Measurements from ENCODE around the gene GJB4. TPM values are rescaled to one million over a fixed set of nuclear protein-coding genes. Genes with fewer than 3 reads are reported as not detected.

Gene GJB4
- total RNA-seq, 2 experiments from 2014 or later = not detected

DNA sequence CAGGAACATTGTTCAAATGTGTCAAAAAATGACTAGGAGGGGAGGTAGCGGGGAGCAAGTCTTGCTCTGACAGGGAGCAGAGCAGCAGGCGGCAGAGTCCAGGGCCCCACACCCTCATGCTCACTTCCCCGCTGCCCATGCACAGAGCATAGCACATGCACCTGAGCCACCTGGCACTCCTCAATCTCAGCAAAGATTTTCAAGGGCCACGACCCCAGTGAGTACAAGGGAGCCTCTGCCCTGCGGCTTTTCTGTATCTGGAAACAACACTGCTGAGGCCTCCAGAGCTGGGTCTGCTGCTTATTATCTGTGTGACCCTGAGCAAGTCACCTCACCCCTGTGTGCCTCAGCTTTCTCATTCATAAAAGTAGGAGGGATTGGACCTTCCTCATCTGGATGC, 20.4 kb downstream of the GJB4 start:
- H3K27ac ChIP-seq (ENCODE audit: low read depth in 1 of 2, low read length in 2 of 2) = no peak overlapping the region
- Mint-ChIP-seq H3K4me3 (no peak overlapping the region), H3K27ac (no peak overlapping the region), H3K9me3 (no peaks in the 10 kb centered on the region), H3K4me1 (ENCODE audit: low read depth) (no peaks in the 10 kb centered on the region), H3K27me3 (peaks cover 61% of the 10 kb centered on the region), H3K36me3 (ENCODE audit: low read depth) (no peaks in the 10 kb centered on the region)
- CTCF ChIA-PET = no interaction called here
- H3K36me3 ChIP-seq (ENCODE audit: insufficient read depth, low read length) = no peaks in the 10 kb centered on the region
- no peak overlapping the region for H3K4me3 ChIP-seq (ENCODE audit: low read length)
- H3K27me3 ChIP-seq (ENCODE audit: control insufficient read depth in 1 of 2, insufficient read depth in 2 of 2, low read length in 2 of 2) = peaks cover 23 to 40% of the 10 kb centered on the region in 2 experiments
- intact Hi-C loops (cut with DNase I, micrococcal nuclease) = no loop called here
- POLR2A ChIA-PET = no interaction called here
- H3K4me1 ChIP-seq (ENCODE audit: insufficient read depth, low read length) = peaks cover 11% of the 10 kb centered on the region
- no peak for DNase-seq
- TF ChIP-seq, protein P1, sequence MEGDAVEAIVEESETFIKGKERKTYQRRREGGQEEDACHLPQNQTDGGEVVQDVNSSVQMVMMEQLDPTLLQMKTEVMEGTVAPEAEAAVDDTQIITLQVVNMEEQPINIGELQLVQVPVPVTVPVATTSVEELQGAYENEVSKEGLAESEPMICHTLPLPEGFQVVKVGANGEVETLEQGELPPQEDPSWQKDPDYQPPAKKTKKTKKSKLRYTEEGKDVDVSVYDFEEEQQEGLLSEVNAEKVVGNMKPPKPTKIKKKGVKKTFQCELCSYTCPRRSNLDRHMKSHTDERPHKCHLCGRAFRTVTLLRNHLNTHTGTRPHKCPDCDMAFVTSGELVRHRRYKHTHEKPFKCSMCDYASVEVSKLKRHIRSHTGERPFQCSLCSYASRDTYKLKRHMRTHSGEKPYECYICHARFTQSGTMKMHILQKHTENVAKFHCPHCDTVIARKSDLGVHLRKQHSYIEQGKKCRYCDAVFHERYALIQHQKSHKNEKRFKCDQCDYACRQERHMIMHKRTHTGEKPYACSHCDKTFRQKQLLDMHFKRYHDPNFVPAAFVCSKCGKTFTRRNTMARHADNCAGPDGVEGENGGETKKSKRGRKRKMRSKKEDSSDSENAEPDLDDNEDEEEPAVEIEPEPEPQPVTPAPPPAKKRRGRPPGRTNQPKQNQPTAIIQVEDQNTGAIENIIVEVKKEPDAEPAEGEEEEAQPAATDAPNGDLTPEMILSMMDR (IDR thresholded peaks at IDR 0.05) = no peak
- H3K9me3 ChIP-seq (ENCODE audit: control insufficient read depth in 1 of 2, insufficient read depth in 1 of 2, low read length in 2 of 2) = peaks cover 0 to 4% of the 10 kb centered on the region in 2 experiments
- ATAC-seq (ENCODE audit: poor library complexity) = no peak

DNA sequence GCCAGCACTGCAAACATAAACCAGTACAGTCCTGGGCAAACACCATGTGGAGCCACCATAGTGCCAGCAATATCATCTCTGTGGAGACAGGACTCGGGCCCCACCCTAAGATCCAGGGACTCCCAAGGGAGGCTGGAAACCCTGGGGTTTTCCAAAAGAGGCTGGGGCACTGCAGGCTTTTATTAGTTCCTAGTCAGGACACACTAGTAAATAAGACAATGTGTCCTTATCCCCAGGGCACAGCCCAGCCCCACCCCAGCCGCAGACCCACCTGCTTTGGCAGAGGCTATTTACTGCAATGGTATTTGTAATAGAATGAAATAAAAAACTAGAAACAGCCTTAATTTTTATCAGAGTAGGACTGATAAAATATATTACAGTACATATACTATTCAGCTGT, 21.0 kb downstream of the GJB4 start:
- CTCF ChIA-PET = no interaction called here
- Histone ChIP-seq H3K27me3 (ENCODE audit: control insufficient read depth in 1 of 2, insufficient read depth in 2 of 2, low read length in 2 of 2) (peaks cover 25 to 40% of the 10 kb centered on the region in 2 experiments), H3K27ac (ENCODE audit: low read depth in 1 of 2, low read length in 2 of 2) (no peak overlapping the region), H3K4me3 (ENCODE audit: low read length) (no peak overlapping the region), H3K9me3 (ENCODE audit: control insufficient read depth in 1 of 2, insufficient read depth in 1 of 2, low read length in 2 of 2) (peaks cover 0 to 4% of the 10 kb centered on the region in 2 experiments), H3K36me3 (ENCODE audit: insufficient read depth, low read length) (no peaks in the 10 kb centered on the region), H3K4me1 (ENCODE audit: insufficient read depth, low read length) (peaks cover 11% of the 10 kb centered on the region)
- POLR2A ChIA-PET = no interaction called here
- Mint-ChIP-seq H3K36me3 (ENCODE audit: low read depth) (no peaks in the 10 kb centered on the region), H3K27me3 (peaks cover 61% of the 10 kb centered on the region), H3K4me3 (no peak overlapping the region), H3K9me3 (no peaks in the 10 kb centered on the region), H3K4me1 (ENCODE audit: low read depth) (no peaks in the 10 kb centered on the region), H3K27ac (no peak overlapping the region)
- TF ChIP-seq, protein P1 (IDR thresholded peaks at IDR 0.05) = no peak
- no peak for DNase-seq
- intact Hi-C loops (cut with DNase I, micrococcal nuclease) = no loop called here
- no peak for ATAC-seq (ENCODE audit: poor library complexity)

DNA sequence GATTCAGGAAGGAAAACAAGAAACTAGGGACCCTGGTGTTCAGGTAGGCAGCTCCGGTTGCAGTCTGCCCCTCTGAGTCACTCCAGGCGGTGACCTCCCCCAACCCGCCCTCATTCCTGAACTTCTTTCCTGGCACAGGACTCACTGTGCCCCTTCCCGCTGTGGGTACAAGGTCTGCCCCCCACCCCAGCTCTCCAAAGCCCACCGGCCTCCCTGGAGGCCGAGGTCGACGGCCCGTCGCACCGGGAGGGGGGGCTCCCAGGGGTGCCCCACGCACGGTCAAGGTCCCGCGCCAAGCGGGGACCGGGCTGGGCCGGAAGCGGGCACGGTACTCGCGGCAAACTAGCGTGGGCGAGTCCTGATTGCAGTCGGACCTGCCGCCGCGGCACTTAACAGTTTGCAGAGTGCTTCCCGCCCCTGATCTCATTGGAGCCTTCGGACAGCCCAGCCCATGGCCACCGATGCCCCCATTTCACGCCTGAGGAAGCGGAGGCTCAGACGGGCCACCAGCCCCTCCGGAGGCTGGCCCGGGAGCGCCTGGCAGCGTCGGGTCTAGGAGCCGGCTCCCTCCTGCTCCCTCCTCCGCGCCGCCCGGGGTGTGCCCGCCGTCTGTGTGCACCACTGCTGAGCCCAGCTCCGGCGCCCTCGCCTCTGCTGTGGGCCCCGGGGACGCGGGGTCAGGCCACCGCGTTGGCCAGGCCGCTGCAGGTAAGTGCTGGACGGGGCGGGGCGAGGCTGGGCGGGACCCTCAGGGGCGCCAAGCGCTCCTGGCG, 21.7 kb downstream of the GJB4 start, which contains the start of gene GJB3:
GJB3 (plus strand) TSS at position 144 of the 773 bp plus-strand sequence. CDS start 3,549 bp downstream, outside the sequence.
- Mint-ChIP-seq H3K4me3 (no peak within 1 kb of the TSS), H3K27me3 (peaks cover 62% of the 10 kb centered on the region), H3K4me1 (ENCODE audit: low read depth) (no peaks in the 10 kb centered on the region), H3K27ac (no peak within 1 kb of the TSS), H3K36me3 (ENCODE audit: low read depth) (no peaks in the 10 kb centered on the region), H3K9me3 (no peaks in the 10 kb centered on the region)
- Histone ChIP-seq H3K27me3 (ENCODE audit: control insufficient read depth in 1 of 2, insufficient read depth in 2 of 2, low read length in 2 of 2) (peaks cover 26 to 40% of the 10 kb centered on the region in 2 experiments), H3K9me3 (ENCODE audit: control insufficient read depth in 1 of 2, insufficient read depth in 1 of 2, low read length in 2 of 2) (peaks cover 0 to 4% of the 10 kb centered on the region in 2 experiments), H3K4me1 (ENCODE audit: insufficient read depth, low read length) (peaks cover 12% of the 10 kb centered on the region), H3K36me3 (ENCODE audit: insufficient read depth, low read length) (no peaks in the 10 kb centered on the region), H3K4me3 (ENCODE audit: low read length) (no peak within 1 kb of the TSS), H3K27ac (ENCODE audit: low read depth in 1 of 2, low read length in 2 of 2) (no peak within 1 kb of the TSS)
- no peak for DNase-seq
- ATAC-seq (ENCODE audit: poor library complexity) = no peak
- ChIA-PET CTCF (no interaction called here), POLR2A (no interaction called here)
- intact Hi-C loops (cut with DNase I, micrococcal nuclease) = no loop called here
- TF ChIP-seq, protein P1 (IDR thresholded peaks at IDR 0.05) = no peak
